HG02943 (cell line): Measurements from ENCODE around the gene EVX1.

Source experiments
- ATAC-seq: cut with Tn5 transposase; IDR thresholded peaks from one replicate; pipeline ENCODE4 v1.9.1; 2021; ENCODE audit warnings: mild to moderate bottlenecking, low read depth, moderate library complexity; ENCODE audit not compliant: unreplicated experiment

EVX1 gene

DNA sequence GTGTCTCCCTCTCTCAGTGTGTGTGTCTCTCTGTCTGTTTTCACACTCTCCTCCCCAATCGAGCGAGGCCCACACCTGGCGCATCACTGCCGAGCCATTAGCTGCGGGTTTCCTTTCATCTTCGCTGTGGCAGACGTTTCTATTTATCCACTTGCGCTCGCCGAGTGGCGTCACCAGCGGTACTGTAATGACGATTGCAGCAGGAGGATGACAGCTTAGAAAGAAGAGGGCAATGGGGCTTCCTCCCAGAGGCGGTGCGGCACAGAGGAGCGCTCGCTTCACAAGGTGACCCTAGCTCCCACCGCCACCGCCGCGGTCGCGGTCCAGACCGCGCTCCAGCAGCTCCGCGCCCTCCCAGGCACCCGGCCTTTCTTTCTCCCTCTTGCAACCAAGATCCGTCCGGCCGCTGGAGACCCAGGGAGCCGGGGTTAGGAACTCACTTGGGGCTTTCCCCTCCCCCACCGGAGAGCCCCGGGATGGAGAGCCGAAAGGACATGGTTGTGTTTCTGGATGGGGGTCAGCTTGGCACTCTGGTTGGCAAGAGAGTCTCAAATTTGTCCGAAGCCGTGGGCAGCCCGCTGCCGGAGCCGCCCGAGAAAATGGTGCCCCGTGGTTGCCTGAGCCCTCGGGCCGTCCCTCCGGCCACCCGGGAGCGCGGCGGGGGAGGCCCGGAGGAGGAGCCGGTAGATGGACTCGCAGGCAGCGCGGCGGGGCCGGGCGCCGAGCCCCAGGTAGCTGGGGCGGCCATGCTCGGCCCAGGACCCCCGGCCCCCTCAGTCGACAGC is at the start of gene EVX1:
Gene EVX1 (plus strand): TSS at position 248 of the 785 bp plus-strand sequence. CDS start 229 bp downstream, at position 477.
- ATAC-seq, result no peak

DNA sequence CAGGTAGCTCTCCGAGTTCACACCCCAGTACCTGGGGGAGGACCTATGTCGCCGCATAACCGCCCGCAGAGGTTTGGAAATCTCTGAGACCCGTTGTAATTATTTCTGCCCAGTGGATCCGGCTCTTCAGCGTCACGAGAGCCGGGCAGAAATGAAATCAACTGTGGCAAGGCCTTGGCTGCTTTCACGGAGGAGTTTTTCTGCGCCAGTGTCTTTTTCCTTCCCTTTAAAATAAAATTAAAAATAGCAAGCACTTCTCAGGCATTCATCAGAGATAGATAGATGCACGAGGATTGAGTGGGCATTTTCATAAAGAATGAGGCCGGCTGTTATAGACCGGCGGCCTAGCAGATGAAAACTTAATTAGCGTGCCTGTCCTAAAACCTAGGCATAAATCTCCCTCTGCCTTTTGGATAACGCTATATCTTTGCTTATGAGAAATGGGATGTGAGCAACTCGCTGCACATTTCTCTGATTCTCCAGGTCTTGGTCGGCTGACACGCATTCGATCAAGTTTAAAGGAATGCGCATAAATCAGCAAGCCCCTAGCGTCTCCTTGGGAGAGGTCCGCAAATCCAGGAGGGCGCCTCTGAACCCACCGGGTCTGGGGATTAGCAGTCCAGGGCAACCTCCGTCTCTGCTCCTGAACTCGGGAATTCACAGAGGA is 49.1 kb upstream of the EVX1 start:
- ATAC-seq, result no peak

DNA sequence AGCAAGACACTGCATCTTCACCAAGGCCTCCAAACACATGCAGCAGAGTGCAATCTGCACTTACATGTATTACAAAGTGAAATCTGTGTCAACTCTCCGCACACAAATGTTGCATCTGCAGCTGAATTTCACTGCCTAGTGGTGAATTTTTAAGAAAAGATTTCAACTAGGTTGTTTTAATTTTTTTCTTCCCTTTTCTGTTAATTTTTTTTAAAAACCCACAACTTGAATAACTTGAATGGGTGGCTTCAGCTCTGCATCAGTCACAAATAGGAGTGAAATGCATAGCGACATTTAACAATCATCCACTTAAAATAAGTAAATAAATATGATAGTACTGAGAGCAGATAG is 48.6 kb upstream of the EVX1 start:
- no peak for ATAC-seq

DNA sequence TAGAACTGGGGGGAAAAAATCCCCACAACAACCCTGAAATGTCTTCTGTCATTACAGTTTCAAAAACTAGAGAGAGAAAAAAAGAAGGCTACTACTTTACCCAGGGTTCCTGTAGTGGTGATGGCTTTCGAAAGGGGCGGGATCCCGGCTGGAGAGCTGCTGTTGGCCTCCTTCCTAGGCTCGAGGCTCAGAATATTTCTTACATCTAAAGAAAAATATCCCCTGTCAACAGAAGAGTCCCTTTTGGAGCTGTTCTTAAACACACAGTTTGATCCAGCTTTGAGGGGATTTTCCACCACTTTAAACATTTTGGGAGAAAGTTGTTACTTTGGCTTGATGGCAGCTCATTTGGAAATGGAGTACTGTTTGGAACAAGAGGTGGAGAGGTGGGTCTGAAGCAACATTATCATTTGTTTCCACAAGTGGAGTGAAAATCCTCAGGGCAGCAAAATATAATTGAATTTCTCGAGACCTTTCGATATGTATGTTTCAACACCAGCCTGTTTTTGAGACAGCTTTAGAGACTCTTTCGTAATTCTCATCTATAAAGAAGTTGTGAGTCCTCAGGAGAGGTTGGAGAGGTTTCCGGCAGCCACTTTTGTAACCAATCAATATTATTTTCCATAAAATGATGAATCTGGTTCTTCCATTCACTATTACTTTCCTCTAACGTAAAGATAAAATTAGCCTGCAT is 47.8 kb upstream of the EVX1 start:
- ATAC-seq, result no peak

DNA sequence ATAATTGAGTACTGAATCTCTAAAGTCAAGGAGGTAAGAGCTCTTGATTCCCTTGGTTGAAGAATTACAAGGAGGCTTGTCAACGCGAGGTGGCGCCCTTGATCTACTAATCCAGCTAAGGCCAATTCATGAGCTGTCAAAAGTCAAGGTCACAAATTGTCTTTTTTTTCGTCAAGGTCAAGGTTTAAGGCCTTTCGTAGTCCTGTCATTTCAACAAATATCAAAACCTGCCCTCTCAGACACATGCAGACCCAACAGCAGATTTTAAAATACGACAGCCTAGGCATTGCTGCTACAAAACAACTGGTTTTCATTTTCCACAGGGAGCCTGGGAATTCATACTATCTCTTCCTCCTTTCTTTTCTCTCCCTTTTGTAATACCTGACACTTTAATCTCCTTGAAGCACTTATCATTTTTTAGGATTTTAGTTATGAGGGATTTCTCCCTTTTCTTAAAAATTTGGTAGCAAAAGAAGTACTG is 46.3 kb upstream of the EVX1 start:
- no peak for ATAC-seq

DNA sequence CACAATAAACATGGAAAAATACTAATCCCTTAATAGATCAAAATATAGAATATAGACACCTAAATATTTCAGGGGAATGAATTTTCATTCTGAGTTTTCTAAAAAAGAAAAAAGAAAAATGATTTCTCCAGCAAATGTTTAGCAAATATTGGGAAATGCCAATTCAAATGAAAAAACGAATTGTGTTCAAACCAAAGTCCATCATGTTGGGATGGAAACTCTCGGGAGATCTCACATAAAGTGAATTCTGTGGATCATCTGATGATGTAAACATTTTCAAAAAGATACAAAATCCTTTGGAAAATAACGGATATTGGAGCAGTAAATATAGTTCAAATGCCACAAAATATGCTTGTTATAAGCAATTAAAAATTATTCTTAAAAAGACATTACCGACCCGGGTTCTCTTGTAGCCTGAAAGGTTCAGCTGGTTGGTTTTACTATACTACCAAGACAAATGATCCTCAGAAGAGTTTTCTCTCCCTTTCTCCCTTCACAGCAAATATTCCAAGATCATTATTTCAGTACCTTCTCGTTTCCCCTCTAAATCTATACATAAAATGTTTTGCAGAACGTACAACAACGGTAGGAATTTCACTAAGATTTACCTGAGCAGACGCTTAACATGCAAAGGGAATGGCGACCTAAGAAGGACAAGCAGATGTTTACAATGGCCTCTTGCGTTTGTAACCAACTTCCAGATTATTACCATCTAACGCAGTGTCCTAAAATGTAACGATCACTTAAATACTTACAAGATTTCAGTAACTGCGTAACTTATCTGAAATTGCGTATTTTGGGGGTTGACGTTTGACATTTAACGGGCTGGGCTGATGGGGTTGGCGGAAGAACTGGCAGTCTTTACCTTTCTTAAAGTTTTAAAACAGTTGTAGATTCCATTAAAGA is 45.2 kb upstream of the EVX1 start:
- ATAC-seq, result no peak

DNA sequence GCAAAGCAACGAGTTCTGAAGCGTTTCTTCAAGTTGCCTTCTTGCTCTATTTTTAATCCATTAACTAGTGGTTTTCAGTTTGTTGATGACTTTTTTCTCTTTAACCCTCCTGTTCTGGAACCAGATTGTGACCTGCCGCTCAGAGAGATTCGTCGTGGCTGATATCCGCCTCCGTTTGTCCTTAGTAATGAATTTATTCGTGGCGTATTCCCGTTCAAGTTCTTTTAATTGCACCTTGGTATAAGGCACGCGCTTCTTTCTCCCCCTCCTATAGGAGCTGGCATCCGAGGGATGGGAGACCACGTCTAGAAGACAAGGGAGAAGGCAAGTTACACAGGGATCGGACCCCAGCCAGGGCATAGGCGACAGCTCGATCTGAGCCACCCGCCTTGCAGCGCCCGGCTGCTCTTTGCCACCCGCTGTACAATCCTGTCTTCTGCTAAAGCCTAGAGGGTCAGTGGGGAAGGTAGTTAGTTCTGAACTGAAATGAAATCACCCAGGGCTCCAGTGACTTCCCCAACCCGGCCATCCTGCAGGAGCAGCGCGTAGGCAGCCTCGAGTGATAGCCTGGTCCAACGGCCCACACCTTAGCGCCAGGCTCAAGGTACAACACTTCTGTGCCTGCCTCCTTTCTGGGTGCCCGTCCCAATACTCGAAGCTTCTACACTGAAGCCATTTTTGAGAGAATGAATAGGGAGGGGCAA is 44.3 kb upstream of the EVX1 start:
- no peak for ATAC-seq

DNA sequence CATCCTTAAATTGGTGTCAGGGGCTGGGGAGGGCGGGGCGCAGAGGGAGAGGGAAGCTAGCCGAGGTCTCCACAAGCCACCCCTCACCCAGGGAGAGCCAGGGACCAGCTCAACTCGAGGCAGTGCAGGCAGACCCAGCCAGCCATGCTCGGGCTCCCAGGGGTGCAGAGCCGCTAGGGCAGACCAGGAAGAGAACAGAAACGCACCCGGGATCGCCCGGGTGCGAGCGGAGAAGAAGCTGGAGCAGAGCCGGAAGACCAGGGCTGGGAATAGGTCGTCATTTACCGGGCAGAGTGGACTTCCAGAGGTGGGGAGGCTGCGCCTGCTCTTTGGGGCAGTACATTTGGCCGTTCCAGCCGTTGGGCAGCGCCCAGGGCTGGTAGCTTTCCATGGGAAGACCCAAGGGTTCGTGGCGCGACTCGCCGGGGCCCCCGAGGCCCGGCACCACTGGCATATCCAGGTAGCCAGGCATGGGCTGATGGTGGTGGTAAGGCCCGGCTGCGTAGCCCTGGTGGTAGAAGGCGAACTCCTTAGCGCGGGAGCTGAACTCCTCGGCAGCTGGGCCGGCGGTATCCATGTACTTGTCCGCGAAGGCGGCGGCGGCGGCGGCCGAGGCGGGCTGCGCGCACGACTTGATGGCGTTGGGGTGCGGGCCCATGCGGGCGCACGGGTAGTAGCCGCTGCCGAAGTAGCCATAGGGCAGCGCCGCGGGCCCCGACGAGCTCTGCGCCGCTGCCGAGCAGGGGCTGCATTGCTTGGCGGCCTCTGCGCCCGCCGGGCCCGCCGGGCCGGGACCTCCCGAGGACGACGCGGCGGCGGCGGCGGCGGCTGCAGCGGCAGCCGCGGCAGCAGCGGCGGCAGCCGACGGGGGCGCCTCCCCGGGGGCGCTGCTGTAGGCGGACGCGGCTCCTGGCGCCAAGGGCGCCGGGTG is 43.5 kb upstream of the EVX1 start:
- no peak for ATAC-seq

DNA sequence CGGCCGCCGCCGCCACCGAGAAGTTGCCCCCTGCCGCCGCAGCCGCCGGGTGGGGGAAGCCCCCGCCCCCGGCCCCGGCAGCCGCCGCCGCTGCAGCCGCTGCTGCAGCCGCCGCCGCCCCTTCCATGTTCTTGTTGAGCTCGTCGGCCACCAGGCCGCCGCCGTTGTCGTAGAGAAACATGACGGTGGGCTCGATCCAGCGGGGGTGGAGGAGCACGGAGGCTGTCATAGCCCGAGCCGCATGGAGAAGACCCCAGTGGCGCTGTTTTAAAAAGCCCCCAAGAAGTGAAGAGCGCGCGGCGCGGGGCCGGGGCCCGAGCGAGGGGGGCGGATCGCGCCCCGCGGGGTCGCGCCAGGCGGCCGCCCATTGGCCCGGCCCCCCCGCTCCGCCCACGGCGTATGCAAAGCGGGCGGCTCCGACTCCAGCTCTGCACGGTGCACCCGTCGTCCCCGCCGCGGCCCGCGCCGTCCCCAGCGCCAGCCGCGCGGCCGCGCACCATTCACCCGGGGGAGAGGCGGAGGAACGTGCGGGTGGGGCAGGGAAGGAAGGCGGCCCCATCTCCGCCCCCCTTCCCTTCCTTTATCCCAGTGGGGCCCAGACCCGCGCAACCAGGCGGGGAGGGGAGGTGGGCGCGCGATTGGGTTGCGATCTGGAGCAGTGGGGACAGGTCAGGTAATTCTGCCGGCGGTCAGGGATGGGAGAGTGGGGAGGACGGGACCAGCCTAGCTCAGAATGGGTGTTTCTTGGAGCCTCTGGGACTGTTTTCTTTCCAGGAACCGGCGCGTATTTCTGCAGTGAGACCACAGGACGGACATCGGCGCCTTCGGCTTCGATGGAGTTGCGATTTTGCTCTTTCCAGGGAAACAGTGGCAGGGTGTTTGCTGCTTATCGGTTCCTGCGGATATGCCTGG is 42.5 kb upstream of the EVX1 start, which contains the start of gene HOXA13:
Gene HOXA13 (minus strand): TSS at position 243 of the 912 bp plus-strand sequence. CDS start 14 bp downstream, at position 229.
- no peak for ATAC-seq

DNA sequence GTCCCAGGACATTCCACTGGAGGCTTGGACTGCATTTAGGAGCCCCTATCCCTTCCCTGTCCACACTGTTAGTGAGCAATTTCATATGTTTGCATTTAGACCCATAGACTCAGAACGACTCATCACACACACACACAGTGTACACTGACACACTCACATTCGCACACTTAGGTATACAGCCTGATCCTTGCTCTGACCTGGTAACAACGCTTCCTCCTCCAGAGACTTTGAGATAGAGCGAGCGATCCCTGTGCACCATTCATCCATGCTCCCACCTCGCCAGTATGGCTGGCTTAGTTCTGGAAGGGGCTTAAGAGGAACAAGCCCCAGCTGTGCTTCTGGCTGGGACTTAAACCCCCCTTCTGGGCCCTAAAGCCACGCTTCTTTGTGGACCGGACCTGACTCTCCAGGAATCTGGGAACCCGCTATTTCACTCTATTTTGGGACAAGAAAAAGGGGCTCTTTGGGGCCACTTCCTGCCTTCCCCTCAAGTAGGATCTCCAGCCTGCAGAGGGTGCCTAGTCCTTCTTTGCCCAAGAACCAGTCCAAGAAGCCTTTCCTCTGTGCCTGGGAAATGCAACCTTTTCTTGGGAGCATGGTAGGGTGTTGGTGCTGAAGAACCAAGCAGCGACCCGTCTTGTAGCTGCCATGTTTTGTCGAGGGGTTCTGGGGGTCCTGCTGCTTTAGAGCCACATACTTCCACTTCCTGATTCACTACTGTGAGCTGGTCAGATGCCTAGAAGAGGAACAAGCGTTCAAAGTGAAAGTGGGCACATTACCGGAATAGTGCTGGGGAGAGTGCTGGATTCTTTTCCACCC is 41.6 kb upstream of the EVX1 start:
- no peak for ATAC-seq

DNA sequence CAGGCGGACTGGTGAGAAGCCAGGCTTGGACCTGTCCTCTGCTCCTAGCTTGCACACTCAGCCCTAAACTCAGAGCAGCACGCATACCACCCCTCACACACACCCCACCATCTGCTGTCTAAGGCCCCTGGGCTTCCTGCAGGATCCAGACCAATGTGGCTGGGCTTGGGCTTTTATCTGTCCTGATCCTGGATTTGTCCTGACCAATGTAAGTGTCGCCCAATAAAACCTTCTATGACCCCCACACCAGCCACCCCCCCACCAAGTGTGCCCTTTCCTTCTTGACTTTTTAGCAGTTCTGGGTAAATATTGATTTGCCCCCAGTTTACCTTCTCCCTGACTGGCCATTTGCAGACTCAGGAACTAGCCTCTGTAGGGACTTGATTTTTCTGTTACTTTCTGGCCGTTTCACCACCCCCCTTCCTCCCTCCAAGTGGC is 41.0 kb upstream of the EVX1 start:
- no peak for ATAC-seq

DNA sequence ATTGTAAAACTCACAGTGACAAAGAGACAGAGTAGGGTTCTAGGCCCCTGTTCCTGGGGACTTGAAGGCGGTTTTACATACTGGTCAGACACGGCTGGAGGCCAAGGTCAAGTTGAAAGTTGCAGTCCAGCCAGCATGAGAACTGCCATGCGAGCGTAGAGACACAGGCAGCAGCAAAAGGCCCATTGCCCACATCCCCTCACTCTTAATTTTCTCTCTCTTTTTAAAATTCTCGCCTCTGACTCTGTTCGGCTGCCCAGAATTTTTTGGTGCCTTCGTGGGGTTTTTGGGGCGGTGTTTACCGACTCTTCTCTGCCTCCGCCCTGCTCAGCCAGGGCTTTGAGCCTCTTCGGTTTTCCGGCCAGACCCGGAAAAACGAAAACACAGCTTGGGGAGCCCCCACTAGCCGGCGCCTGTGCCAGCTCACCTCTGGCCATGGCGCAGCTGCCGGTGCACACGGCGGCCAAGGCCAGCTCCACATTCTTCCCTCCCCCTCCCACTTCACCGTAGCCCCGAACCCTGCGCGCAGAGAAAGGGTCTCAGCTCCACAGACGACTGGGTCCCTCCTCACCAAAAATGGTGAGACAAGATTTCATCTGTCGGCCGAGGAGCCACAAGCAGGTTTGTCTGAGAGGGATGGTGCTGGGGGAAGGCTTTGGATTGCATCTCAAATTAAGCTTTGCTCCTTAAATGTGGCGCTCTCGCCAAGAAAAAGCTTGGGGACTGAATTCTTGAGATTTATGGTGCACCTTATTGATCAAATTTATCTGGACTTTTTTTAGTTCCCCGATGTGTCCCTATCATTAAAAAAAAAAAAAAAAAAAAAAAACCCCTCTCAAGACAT is 40.4 kb upstream of the EVX1 start:
- no peak for ATAC-seq

DNA sequence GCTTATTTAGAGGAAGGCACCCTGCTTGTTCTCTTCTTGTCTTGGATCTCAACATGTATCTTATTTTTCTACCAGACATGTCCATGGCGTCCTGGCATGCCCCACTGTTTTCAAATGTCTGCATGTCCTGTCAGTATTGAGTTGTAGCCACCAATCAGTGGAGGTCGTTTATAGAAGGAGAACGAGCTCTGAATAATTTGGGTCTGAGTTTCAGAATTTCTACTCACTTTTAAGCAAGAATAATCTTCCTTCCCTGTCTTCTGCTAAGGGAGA is 39.8 kb upstream of the EVX1 start:
- no peak for ATAC-seq

DNA sequence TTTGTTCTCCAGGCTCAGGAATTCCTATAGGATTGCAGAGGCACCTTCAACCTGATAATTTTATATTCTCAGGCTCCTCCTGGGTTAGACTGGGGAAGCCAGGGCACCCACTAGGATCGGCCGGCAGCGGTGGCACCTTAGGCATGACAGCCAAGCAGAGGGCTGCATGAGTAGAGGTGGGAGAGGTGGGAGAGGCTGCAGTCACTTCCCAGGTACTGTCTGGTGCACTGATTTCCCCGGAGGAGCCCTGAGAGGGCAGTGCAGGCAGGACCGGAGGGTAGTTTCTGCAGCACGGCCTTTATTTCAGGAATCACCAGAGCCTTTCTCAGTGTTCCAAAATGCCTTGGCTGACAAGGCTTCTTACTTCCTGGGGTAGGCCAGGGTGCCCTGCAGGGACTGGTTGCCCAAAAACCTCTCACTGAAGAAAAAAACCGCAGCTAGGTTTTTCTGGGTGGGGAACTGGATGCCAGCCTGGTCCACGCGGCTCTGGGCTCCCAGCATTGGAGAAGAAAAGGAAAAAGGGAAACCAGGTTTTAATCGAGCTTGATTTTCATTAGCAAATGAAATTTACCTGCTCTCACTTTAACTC is 39.1 kb upstream of the EVX1 start:
- no peak for ATAC-seq

DNA sequence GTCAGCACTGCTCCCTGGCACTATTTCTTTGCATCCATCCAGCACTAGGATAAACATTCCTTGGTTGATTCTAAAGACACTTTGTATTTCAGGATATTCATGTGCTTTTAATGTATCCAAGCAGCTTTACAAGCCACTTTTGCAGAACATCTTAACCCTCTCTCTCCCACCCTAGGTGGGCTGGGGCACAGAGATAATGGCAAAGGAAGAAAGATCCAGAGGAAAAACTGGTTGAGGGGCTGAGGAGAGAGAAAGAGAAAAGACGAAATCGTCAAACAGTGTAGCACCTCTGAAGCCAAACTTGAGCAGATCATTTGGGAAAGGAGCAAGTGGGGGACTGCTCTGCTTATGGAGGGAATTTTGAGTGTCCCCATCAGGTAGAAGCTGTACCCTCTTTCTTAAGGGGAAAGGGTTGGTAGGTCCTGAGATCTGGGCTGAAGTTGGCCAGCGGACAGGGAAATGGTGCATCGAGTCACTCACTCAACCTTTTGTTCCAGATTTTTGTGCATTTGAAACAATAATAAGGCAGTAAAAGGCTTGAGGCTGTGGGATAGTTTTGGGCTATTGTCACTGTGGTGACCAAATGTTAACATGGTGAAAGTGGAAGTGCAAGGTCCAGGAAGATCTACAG is 38.5 kb upstream of the EVX1 start:
- ATAC-seq, result no peak
